Lower lobe of right lung (tissue), 2 donors: ENCODE measurements around the gene SOX6. TPM values are rescaled to one million over a fixed set of nuclear protein-coding genes. Genes with fewer than 3 reads are reported as not detected.

Source experiments
- ATAC-seq, 2 donors: fragments of 200-7000 bp; cut with Tn5 transposase; one replicate each; pipeline ENCODE4 v1.9.1; 2020 to 2022; ENCODE audit warnings: mild to moderate bottlenecking in 2 of 2, moderate library complexity in 2 of 2
- DNase-seq: peaks from one replicate; pipeline ENCODE4 v3.0.0-alpha.2; 2020
- H3K27ac ChIP-seq: fragments of 200-600 bp; one replicate; pipeline ENCODE4 v1.8.0; 2022
- H3K27me3 ChIP-seq: fragments of 200-600 bp; one replicate; pipeline ENCODE4 v1.8.0; 2022; ENCODE audit warnings: low read depth
- H3K36me3 ChIP-seq: fragments of 200-600 bp; one replicate; pipeline ENCODE4 v1.8.0; 2022; ENCODE audit warnings: mild to moderate bottlenecking
- H3K4me1 ChIP-seq: fragments of 200-600 bp; one replicate; pipeline ENCODE4 v1.8.0; 2022
- H3K4me3 ChIP-seq: fragments of 200-600 bp; one replicate; pipeline ENCODE4 v1.8.0; 2022; ENCODE audit warnings: mild to moderate bottlenecking
- H3K9me3 ChIP-seq: fragments of 200-600 bp; one replicate; pipeline ENCODE4 v1.8.0; 2022
- intact Hi-C: fragments of 100-400 bp; cut with DNase I; formaldehyde crosslinking; loops from one replicate; pipeline ENCODE4 v1.11.0; 2022
- total RNA-seq: library from RNA; stranded (reverse); fragmentation: NEBNext Ultra II Directional; extraction: Animal tissue kit (Norgen Biotek cat#: 25700); gene quantifications from one replicate; pipeline ENCODE4 v1.2.1, GENCODE V29; 2021
- TF ChIP-seq, protein P1 (sequence below): fragments of 200-600 bp; IDR thresholded peaks from one replicate; pipeline ENCODE4 v1.8.0; 2022; ENCODE audit warnings: antibody characterized with exemption, mild to moderate bottlenecking
- donor health status: DM: no; HTN: yes; CAD: no; lungs with severe emphysema.

Gene SOX6
- total RNA-seq, 1 donor from 2014 or later: 4.8 TPM

GRCh38 chr11:16047073-16047472 lies 309.3 kb downstream of the SOX6 start:
- DNase-seq (no peak), ATAC-seq (no peak)
- TF ChIP-seq, protein P1, sequence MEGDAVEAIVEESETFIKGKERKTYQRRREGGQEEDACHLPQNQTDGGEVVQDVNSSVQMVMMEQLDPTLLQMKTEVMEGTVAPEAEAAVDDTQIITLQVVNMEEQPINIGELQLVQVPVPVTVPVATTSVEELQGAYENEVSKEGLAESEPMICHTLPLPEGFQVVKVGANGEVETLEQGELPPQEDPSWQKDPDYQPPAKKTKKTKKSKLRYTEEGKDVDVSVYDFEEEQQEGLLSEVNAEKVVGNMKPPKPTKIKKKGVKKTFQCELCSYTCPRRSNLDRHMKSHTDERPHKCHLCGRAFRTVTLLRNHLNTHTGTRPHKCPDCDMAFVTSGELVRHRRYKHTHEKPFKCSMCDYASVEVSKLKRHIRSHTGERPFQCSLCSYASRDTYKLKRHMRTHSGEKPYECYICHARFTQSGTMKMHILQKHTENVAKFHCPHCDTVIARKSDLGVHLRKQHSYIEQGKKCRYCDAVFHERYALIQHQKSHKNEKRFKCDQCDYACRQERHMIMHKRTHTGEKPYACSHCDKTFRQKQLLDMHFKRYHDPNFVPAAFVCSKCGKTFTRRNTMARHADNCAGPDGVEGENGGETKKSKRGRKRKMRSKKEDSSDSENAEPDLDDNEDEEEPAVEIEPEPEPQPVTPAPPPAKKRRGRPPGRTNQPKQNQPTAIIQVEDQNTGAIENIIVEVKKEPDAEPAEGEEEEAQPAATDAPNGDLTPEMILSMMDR: no peak
- Histone ChIP-seq H3K36me3 (no peaks in the 10 kb centered on the region), H3K27ac (no peak overlapping the region), H3K4me3 (no peak overlapping the region), H3K9me3 (no peaks in the 10 kb centered on the region), H3K27me3 (no peaks in the 10 kb centered on the region), H3K4me1 (no peaks in the 10 kb centered on the region)
- intact Hi-C loops: no loop called here

DNA sequence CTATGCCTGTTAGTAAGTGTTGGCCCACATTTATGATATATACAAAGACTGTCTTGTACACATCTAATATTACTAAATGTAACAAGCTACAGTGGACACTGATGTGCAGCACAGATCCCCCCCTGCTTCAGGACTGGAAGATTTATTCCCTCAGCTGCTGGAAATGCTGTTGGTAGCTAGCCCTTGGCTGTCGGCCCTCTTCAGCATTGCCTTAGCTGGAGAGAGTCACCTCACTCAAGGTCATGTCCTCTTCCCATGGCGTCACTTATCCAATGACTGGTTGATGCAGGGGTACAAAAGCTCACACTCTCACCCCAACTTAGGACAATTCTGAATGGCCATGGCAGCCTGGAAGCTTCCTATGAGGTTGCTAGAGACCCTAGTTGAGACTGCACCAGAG lies 312.7 kb downstream of the SOX6 start:
- Histone ChIP-seq H3K36me3 (no peaks in the 10 kb centered on the region), H3K27me3 (no peaks in the 10 kb centered on the region), H3K9me3 (no peaks in the 10 kb centered on the region), H3K27ac (no peak overlapping the region), H3K4me1 (no peaks in the 10 kb centered on the region), H3K4me3 (no peak overlapping the region)
- ATAC-seq: no peak
- intact Hi-C loops: no loop called here
- DNase-seq: no peak
- TF ChIP-seq, protein P1: no peak

GRCh38 chr11:16041207-16041606 lies 315.1 kb downstream of the SOX6 start:
- TF ChIP-seq, protein P1: no peak
- no peak for ATAC-seq
- no peaks in the 10 kb centered on the region for H3K27me3 ChIP-seq
- H3K27ac ChIP-seq: no peak overlapping the region
- intact Hi-C loops: no loop called here
- no peaks in the 10 kb centered on the region for H3K9me3 ChIP-seq
- no peaks in the 10 kb centered on the region for H3K36me3 ChIP-seq
- DNase-seq: no peak
- no peaks in the 10 kb centered on the region for H3K4me1 ChIP-seq
- H3K4me3 ChIP-seq: no peak overlapping the region

DNA sequence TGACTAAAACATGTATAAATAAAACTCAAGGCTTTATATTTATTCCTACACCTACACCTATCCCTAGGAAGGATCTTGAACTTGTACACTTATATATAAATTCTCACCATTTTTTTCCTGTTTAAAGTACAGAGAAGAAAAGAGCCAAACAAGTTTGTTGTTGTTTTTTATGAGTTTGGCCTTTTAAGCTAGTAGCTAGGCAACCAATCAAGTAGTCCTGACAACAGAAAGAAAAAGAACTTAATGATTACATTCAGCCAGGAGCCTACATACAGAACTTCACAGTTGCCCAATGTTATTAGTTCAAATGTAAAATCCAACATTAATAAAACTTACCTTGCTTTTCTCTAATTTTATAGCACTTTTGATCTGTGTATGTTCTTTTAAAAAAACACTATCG lies 316.2 kb downstream of the SOX6 start:
- Histone ChIP-seq H3K9me3 (no peaks in the 10 kb centered on the region), H3K4me1 (no peaks in the 10 kb centered on the region), H3K27me3 (no peaks in the 10 kb centered on the region), H3K36me3 (no peaks in the 10 kb centered on the region), H3K4me3 (no peak overlapping the region), H3K27ac (no peak overlapping the region)
- DNase-seq: no peak
- ATAC-seq: no peak
- intact Hi-C loops: no loop called here
- TF ChIP-seq, protein P1: no peak

- Histone ChIP-seq H3K4me3 (no peak overlapping the region), H3K27me3 (no peaks in the 10 kb centered on the region), H3K27ac (no peak overlapping the region), H3K9me3 (no peaks in the 10 kb centered on the region), H3K4me1 (no peaks in the 10 kb centered on the region), H3K36me3 (no peaks in the 10 kb centered on the region)
- no peak for ATAC-seq
- no peak for DNase-seq
- intact Hi-C loops: no loop called here
- TF ChIP-seq, protein P1: no peak
Observed at GRCh38 chr11:16037179-16037578, 319.2 kb downstream of the SOX6 start.

DNA sequence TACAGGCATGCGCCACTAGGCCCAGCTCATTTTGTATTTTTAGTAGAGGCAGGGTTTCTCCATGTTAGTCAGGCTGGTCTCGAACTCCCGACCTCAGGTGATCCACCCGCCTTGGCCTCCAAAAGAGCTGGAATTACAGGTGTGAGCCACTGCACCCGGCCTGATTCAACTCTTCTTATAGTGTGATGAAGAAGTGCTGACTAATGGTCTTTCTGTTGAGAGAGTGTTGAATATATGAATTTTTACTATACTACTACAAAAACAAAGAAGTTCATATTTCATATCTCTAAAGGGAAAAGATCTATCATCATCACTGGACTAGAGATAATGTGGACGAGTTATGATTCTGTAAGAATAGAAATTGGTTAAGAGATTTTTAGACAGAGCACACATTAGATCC lies 320.1 kb downstream of the SOX6 start:
- ATAC-seq (no peak), DNase-seq (no peak)
- intact Hi-C loops: no loop called here
- H3K27me3 ChIP-seq: no peaks in the 10 kb centered on the region
- H3K4me1 ChIP-seq: no peaks in the 10 kb centered on the region
- H3K4me3 ChIP-seq: no peak overlapping the region
- H3K9me3 ChIP-seq: no peaks in the 10 kb centered on the region
- TF ChIP-seq, protein P1: no peak
- no peaks in the 10 kb centered on the region for H3K36me3 ChIP-seq
- H3K27ac ChIP-seq: no peak overlapping the region
